ENCODE measurements around the gene SYCN. TPM values are rescaled to one million over a fixed set of nuclear protein-coding genes. Genes with fewer than 3 reads are reported as not detected.

The SYCN gene
- total and polyA plus RNA-seq, 2 donors (not counting 1 experiment from before 2014, with no cell fraction given) = not detected

DNA sequence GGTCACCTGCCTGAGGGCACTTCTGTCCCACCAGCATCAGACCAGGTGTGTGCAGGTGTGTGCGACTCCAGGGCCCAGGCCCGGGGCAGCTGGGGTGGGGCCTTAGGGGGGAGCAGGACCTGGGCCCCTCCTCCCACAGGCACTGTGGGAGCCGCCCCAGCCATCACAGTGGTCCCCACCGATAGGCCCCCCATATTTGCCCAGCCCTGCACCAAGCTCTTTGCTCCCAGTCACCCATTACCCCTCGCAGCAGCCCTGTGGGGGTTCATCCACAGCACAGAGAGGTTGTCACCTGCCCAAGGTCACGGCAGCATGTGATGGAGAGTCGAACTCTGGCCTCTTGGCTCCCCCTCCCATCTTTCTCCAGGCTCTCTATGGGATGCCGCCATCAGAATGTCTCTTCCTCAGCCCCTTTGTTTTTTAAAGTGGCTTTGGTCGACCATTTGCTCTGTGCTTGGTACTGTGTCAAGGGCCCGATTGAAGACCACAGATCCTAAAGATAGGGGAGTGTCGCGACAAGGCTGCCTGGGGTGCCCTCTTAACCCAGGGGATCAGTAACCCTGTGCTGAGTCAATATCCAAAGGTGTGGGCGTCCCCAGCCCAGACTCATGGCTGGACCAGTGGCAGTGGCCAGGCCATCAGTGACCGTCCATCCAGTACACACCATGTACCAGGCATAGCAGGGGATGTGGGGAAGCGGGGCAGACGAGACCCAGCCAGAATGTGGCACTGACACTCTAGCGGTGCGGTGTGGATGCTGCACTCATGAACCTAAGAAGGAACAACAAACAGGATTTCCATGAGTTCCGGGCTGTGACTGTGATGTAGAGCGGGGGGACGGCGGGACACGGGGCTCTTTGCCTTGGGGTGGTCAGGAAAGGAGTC lies 35.6 kb downstream of the SYCN start:
- Mint-ChIP-seq H3K27me3 (no peaks in the 10 kb centered on the region), H3K9me3 (ENCODE audit: insufficient read depth) (no peaks in the 10 kb centered on the region), H3K4me3 (no peak overlapping the region), H3K27ac (no peak overlapping the region), H3K4me1 (no peaks in the 10 kb centered on the region)
- intact Hi-C loops (cut with micrococcal nuclease) = no loop called here
- Histone ChIP-seq H3K4me1 (ENCODE audit: control insufficient read depth in 2 of 2, insufficient read depth in 2 of 2, low read length in 2 of 2) (no peaks in the 10 kb centered on the region), H3K4me3 (ENCODE audit: control extremely low read depth in 1 of 5, extremely low read depth in 1 of 5, insufficient read depth in 1 of 5, low read depth in 2 of 5, low read length in 4 of 5) (no peak overlapping the region), H3K9me3 (ENCODE audit: control extremely low read depth in 1 of 3, control insufficient read depth in 2 of 3, insufficient read depth in 1 of 3, low read length in 2 of 3) (no peaks in the 10 kb centered on the region), H4K20me1 (ENCODE audit: control insufficient read depth, insufficient read depth, low read length, poor library complexity, severe bottlenecking) (peaks cover 4% of the 10 kb centered on the region), H2AFZ (ENCODE audit: insufficient read depth, low read depth, low read length, poor library complexity, severe bottlenecking) (no peak overlapping the region), H3K36me3 (replicated peaks in 1 of 2; ENCODE audit: control extremely low read depth in 1 of 2, control insufficient read depth in 1 of 2, extremely low read depth in 1 of 2, insufficient read depth in 2 of 2, low read length in 1 of 2) (peaks cover 0 to 12% of the 10 kb centered on the region in 2 experiments), H3K9ac (ENCODE audit: low read length) (no peak overlapping the region), H3K27ac (ENCODE audit: low read length in 2 of 2) (no peak overlapping the region), H3K4me2 (replicated peaks; ENCODE audit: low read depth, low read length, poor library complexity, severe bottlenecking) (no peak overlapping the region), H3K27me3 (replicated peaks in 1 of 4; ENCODE audit: control extremely low read depth in 1 of 4, control insufficient read depth in 3 of 4, insufficient read depth in 4 of 4, low read length in 3 of 4) (no peaks in the 10 kb centered on the region), H3K79me2 (ENCODE audit: control insufficient read depth, insufficient read depth, low read length) (peaks cover 8% of the 10 kb centered on the region)
- no peak for ATAC-seq (ENCODE audit: low read depth)
- ChIA-PET POLR2A (no interaction called here), CTCF (no interaction called here)
- no peak for DNase-seq
- WGBS (ENCODE audit: insufficient coverage) = 93% methylated on average over 23 of the region's 23 CpGs
- TF ChIP-seq EZH2 (IDR thresholded peaks at IDR 0.05; ENCODE audit: borderline replicate concordance, insufficient read depth, low read depth, low read length, poor library complexity, severe bottlenecking) = no peak
- TF ChIP-seq, protein P1, sequence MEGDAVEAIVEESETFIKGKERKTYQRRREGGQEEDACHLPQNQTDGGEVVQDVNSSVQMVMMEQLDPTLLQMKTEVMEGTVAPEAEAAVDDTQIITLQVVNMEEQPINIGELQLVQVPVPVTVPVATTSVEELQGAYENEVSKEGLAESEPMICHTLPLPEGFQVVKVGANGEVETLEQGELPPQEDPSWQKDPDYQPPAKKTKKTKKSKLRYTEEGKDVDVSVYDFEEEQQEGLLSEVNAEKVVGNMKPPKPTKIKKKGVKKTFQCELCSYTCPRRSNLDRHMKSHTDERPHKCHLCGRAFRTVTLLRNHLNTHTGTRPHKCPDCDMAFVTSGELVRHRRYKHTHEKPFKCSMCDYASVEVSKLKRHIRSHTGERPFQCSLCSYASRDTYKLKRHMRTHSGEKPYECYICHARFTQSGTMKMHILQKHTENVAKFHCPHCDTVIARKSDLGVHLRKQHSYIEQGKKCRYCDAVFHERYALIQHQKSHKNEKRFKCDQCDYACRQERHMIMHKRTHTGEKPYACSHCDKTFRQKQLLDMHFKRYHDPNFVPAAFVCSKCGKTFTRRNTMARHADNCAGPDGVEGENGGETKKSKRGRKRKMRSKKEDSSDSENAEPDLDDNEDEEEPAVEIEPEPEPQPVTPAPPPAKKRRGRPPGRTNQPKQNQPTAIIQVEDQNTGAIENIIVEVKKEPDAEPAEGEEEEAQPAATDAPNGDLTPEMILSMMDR (IDR thresholded peaks at IDR 0.05) = no peak
